Lower leg skin (tissue), 4 donors: Measurements from ENCODE around the gene ACSS3. TPM values are rescaled to one million over a fixed set of nuclear protein-coding genes. Genes with fewer than 3 reads are reported as not detected.
A peak's percentile ranks its signal among the peaks of the same experiment; 100 is the strongest.

Experiments used
- DNase-seq, 2 donors: peaks; one replicate each; pipeline ENCODE4 v3.0.0-alpha.2; 2019; ENCODE audit warnings: low spot score in 2 of 2
- H3K4me3 ChIP-seq: fragments of 200-600 bp; sonication (generic); 2 replicates; pipeline ENCODE4 v1.5.1; 2017; ENCODE audit warnings: mild to moderate bottlenecking, low read depth; ENCODE audit not compliant: poor library complexity, severe bottlenecking
- POLR2A ChIP-seq, 2 donors: fragments of 450-650 bp; IDR thresholded peaks; one replicate each; pipeline ENCODE4 v1.6.1; 2016 to 2017; ENCODE audit warnings: antibody characterized with exemption in 2 of 2, mild to moderate bottlenecking in 1 of 2, moderate library complexity in 1 of 2
- WGBS, 2 donors: methylation state at CpG; one replicate each; pipeline ENCODE4 v1.1.5; 2018; 5-methylcytosine and 5-hydroxymethylcytosine counted together
- intact Hi-C: fragments of 100-400 bp; cut with DNase I; formaldehyde crosslinking; loops from one replicate; pipeline ENCODE4 v1.15.0; 2023; ENCODE audit warnings: low total_unique reads
- microRNA-seq, 2 donors: library from miRNA; unstranded; fragments of <30 nt; microRNA quantifications; one replicate each; pipeline ENCODE4, GENCODE V29; 2016; ENCODE audit warnings: borderline replicate concordance in 2 of 2, borderline number of aligned reads in 1 of 2
- total RNA-seq, 4 donors: library from RNA; depleted of rRNA; stranded (reverse); fragments of >200 nt; gene quantifications; one replicate each; pipeline ENCODE4 v1.1.0, GENCODE V29; 2016
- TF ChIP-seq, protein P1 (sequence below), 3 donors: fragments of 450-650 bp; IDR thresholded peaks; one replicate each; pipeline ENCODE4 v1.5.1; 2016; ENCODE audit warnings: antibody characterized with exemption in 3 of 3, mild to moderate bottlenecking in 3 of 3, moderate library complexity in 2 of 3

The ACSS3 gene
- total RNA-seq, 4 donors from 2014 or later = 3.0 to 8.6 (median 6.6) TPM

DNA sequence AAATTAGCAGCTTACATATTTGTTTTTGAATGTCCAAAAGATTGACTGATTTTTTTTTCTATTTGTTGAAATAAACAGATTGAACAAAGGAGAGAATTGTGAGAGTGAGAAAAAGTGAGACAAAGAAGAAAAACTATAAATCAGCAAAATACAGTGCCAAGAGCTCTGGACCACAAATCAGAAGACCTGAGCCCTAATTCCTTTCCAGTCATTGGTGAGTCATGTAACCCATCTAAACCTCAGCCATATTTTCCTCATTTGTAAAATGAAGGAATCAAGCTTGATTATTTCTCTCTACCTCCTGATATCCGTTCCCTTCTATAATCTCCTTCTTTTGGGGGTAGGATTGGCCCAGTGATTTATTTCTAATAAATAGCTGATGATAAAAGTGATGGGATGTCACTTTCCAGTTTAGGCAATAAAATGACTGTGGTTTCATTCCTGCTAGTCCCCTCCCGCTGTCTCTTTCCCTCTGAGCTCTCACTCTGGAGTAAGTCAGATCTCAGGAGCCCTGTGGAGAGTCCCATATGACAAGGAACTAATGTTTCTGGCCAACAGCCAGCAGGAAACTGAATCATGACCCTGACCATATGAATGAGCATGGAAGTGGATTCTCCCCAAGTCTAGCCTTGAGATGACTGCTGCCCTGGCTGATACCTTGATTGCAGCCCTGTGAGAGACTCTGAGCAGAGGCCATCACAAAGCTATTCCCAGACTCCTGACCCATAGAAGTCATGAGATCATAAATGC is 218.9 kb downstream of the ACSS3 start:
- WGBS, 2 donors = 60 to 67% methylated on average over 2 of the region's 2 CpGs
- DNase-seq = peak in 1 of 2 donors; percentile 13
- H3K4me3 ChIP-seq = no peak overlapping the region
- intact Hi-C loops = no loop called here
- TF ChIP-seq POLR2A (IDR thresholded peaks at IDR 0.05) = no peak
- TF ChIP-seq, protein P1, sequence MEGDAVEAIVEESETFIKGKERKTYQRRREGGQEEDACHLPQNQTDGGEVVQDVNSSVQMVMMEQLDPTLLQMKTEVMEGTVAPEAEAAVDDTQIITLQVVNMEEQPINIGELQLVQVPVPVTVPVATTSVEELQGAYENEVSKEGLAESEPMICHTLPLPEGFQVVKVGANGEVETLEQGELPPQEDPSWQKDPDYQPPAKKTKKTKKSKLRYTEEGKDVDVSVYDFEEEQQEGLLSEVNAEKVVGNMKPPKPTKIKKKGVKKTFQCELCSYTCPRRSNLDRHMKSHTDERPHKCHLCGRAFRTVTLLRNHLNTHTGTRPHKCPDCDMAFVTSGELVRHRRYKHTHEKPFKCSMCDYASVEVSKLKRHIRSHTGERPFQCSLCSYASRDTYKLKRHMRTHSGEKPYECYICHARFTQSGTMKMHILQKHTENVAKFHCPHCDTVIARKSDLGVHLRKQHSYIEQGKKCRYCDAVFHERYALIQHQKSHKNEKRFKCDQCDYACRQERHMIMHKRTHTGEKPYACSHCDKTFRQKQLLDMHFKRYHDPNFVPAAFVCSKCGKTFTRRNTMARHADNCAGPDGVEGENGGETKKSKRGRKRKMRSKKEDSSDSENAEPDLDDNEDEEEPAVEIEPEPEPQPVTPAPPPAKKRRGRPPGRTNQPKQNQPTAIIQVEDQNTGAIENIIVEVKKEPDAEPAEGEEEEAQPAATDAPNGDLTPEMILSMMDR (IDR thresholded peaks at IDR 0.05) = no peak

DNA sequence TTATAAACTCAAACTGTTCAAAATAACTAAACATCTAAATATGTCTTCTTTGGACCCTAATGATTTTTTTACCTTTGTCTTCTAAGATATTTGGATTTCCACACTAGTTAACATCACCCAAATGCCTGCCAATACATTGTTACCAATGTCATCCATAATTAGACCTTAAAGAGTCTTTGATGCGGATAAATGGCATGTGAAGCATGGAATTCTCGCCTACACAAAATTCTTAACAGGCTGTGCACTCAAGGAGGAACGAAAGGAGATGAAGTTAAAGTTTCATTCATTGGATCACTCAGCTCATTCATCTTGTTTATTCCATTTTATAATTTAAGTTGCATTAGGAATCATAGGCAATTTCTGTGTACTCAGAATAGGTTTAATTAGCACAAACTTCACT is 219.7 kb downstream of the ACSS3 start:
- WGBS, 2 donors = 64 to 75% methylated on average over 3 of the region's 3 CpGs
- TF ChIP-seq, protein P1 (IDR thresholded peaks at IDR 0.05) = no peak
- no peak for TF ChIP-seq POLR2A (IDR thresholded peaks at IDR 0.05)
- H3K4me3 ChIP-seq = no peak overlapping the region
- no peak for DNase-seq
- intact Hi-C loops = no loop called here

DNA sequence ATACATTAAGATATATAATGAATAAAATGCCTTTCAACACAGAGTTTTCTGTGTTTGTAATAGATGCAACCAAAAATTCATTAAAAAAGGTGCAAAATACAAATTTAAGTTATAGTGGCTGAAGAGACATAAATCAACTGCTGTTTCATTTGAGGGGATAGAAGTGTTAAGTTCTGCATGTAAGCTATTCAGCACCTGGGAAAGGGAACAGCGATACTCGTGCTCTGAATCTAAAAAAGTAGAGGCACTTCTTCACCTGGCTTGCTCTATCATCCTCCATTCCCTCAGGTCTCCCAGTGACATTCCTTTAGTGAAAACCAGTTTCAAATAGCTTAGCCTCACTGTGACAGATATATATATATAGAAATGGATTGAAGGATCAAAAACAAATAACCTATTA is 222.6 kb downstream of the ACSS3 start:
- no peak overlapping the region for H3K4me3 ChIP-seq
- intact Hi-C loops = no loop called here
- 31 to 40% methylated on average over 2 of the region's 2 CpGs for WGBS, 2 donors
- TF ChIP-seq POLR2A (IDR thresholded peaks at IDR 0.05) = no peak
- TF ChIP-seq, protein P1 (IDR thresholded peaks at IDR 0.05) = no peak
- no peak for DNase-seq

DNA sequence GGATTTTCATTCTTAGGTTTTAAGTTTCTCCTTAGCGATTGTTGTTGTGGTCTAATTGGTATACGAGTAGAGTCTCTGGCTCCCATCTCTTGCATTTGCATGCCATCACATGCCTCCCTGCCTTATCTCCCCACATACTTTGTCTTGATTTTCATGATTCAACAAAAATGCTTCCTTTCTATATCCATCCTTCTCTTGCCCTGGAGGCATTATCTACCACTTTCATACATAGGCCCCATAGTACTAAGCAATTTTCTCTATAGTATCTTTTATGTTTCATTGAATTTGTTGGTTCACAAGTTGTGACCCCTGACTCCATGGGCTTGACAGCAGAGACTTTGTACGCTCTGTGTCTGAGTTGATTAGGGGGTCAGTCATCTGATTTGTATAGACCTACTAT is 226.1 kb downstream of the ACSS3 start:
- DNase-seq = no peak
- 75 to 81% methylated on average over 3 of the region's 3 CpGs for WGBS, 2 donors
- intact Hi-C loops = no loop called here
- H3K4me3 ChIP-seq = no peak overlapping the region
- TF ChIP-seq, protein P1 (IDR thresholded peaks at IDR 0.05) = no peak
- no peak for TF ChIP-seq POLR2A (IDR thresholded peaks at IDR 0.05)

Small RNAs within 50 kb of the gene (microRNA-seq; reads per million reads assigned to microRNA genes)
- 0 reads per million in 2 donors for gene MIR4699

Other genes starting within 250 kb of the ACSS3 start
- 1 to 10 TPM in 1 of 4 donors, under 1 TPM in 3; 0.34 to 3.8 (median 0.64) TPM for gene LIN7A, start 140.1 kb upstream of the ACSS3 start, total RNA-seq